BJ (cell line): ENCODE data around the gene CLEC4F. TPM values are rescaled to one million over a fixed set of nuclear protein-coding genes. Genes with fewer than 3 reads are reported as not detected.

ENCODE experiments used
- CTCF ChIA-PET: fragments of 350-600 bp; formaldehyde crosslinking; extraction: SDS; loops from one replicate; lab custom pipeline; 2021; ENCODE audit warnings: antibody characterized with exemption, inconsistent platforms; lab: Yijun Ruan, JAX
- POLR2A ChIA-PET: fragments of 300-600 bp; sonication (Branson Sonifier 250); formaldehyde crosslinking; extraction: SDS; loops from one replicate; lab custom pipeline; 2021; ENCODE audit warnings: antibody characterized with exemption; lab: Charles Lee
- DNase-seq: peaks from one replicate; pipeline ENCODE4 v3.0.0-alpha.2; 2011; ENCODE audit warnings: low read depth
- H3K27me3 ChIP-seq: 2 replicates; pipeline ENCODE4 v1.6.0; 2011; ENCODE audit warnings: low read length; ENCODE audit not compliant: control insufficient read depth, insufficient read depth
- H3K36me3 ChIP-seq: 2 replicates; pipeline ENCODE4 v1.5.1; 2011; ENCODE audit warnings: low read length; ENCODE audit not compliant: control insufficient read depth, insufficient read depth
- H3K4me3 ChIP-seq: 2 replicates; pipeline ENCODE4 v1.5.1; 2011; ENCODE audit warnings: low read depth, mild to moderate bottlenecking, control low read depth, low read length
- CTCF ChIP-seq: IDR thresholded peaks from 2 replicates; pipeline ENCODE4 v1.5.1; 2011; ENCODE audit warnings: low read depth, mild to moderate bottlenecking, control low read depth, inconsistent platforms, low read length, moderate library complexity; ENCODE audit not compliant: insufficient read depth
- polyA plus RNA-seq: library from polyadenylated mRNA; depleted of rRNA; stranded (reverse); fragments of >200 nt; gene quantifications from 2 replicates; pipeline ENCODE4 v1.2.3, GENCODE V29; 2011; rRNA removed
- small RNA-seq: library from RNA; depleted of rRNA; stranded (forward); fragments of <200 nt; gene quantifications from one replicate; pipeline ENCODE3, GENCODE V24; 2012; ENCODE audit warnings: low replicate concordance, low read depth; ENCODE audit not compliant: insufficient read length

The CLEC4F gene
- polyA plus RNA-seq, 1 experiment, result not detected

- H3K27me3 ChIP-seq, result peaks cover 31% of the 10 kb centered on the region
- POLR2A ChIA-PET, result no interaction called here
Observed at GRCh38 chr2:70767079-70767698, 53.2 kb downstream of the CLEC4F start.

GRCh38 chr2:70766357-70767078 is 53.9 kb downstream of the CLEC4F start:
- DNase-seq, result no peak
- Histone ChIP-seq H3K27me3 (peaks cover 25% of the 10 kb centered on the region), H3K36me3 (no peaks in the 10 kb centered on the region), H3K4me3 (no peak overlapping the region)
- no peak for TF ChIP-seq CTCF
- CTCF ChIA-PET, result no interaction called here
- POLR2A ChIA-PET, result no interaction called here

More at GRCh38 chr2:70767079-70767698, 53.2 kb downstream of the CLEC4F start:
- no peak for TF ChIP-seq CTCF
- CTCF ChIA-PET, result no interaction called here
- H3K4me3 ChIP-seq, result no peak overlapping the region
- no peak for DNase-seq
- no peaks in the 10 kb centered on the region for H3K36me3 ChIP-seq

- TF ChIP-seq CTCF, result no peak
- POLR2A ChIA-PET, result no interaction called here
- Histone ChIP-seq H3K36me3 (no peaks in the 10 kb centered on the region), H3K4me3 (no peak overlapping the region), H3K27me3 (peaks cover 25% of the 10 kb centered on the region)
- CTCF ChIA-PET, result no interaction called here
- no peak for DNase-seq
Observed at GRCh38 chr2:70765507-70765906, 54.9 kb downstream of the CLEC4F start.

- no peak for TF ChIP-seq CTCF
- ChIA-PET CTCF (interaction anchor here (0.8 to 1.0 kb wide), 2 partner anchors 8 to 14 kb away, joined by 3 read pairs; partner anchors contain the start of gene ADD2), POLR2A (no interaction called here)
- Histone ChIP-seq H3K36me3 (no peaks in the 10 kb centered on the region), H3K27me3 (peaks cover 1% of the 10 kb centered on the region; the same call in 1 of the 2 replicates), H3K4me3 (no peak overlapping the region)
- no peak for DNase-seq
Observed at GRCh38 chr2:70759446-70759845, 61.0 kb downstream of the CLEC4F start.

Small RNA genes lying within 50 kb of the gene (small RNA-seq; reads per million reads assigned to genes)
- gene HMGN2P21, result not detected

Other genes with a start within 250 kb of the CLEC4F start
- not detected in 2 replicates for gene ADD2, start 52.4 kb downstream of the CLEC4F start, polyA plus RNA-seq
- not detected in 2 replicates for gene FIGLA, start 30.0 kb downstream of the CLEC4F start, polyA plus RNA-seq
- gene CD207, start 15.2 kb upstream of the CLEC4F start, polyA plus RNA-seq, result not detected in 2 replicates
- gene VAX2, start 80.0 kb upstream of the CLEC4F start, polyA plus RNA-seq, result 0.72 and 0.94 TPM in 2 replicates
- gene ATP6V1B1, start 115.3 kb upstream of the CLEC4F start, polyA plus RNA-seq, result 0.85 and 1.3 TPM in 2 replicates
- 0.36 and 0.43 TPM in 2 replicates for gene ANKRD53, start 158.0 kb upstream of the CLEC4F start, polyA plus RNA-seq
- gene TEX261, start 174.3 kb upstream of the CLEC4F start, polyA plus RNA-seq, result 83.2 and 101 TPM in 2 replicates
- gene NAGK, start 248.0 kb upstream of the CLEC4F start, polyA plus RNA-seq, result 99.7 and 118 TPM in 2 replicates